HG03196 (cell line): ENCODE results near the gene GRID1.

Experiments used
- ATAC-seq: cut with Tn5 transposase; IDR thresholded peaks from one replicate; pipeline ENCODE4 v1.9.1; 2021; ENCODE audit not compliant: unreplicated experiment

GRID1 gene

DNA sequence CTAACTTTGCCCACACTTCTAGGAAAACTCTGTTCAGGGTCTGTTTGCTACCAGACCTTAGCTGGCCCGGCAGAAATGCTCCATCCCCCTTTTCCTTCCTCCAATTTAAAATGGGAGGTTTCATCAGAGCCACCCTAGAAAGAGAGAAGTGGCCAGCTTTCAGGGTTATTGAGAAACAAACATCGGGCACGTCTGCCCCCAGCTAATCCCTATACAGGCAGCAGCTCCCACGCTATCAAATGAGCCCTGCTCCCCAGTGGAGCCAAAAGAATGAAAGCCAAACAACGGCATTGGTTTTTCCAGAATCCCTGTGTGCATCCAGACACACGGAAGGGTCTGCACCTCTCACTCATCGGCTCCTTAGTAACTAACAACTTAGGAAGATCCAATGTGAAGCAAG is 132.5 kb downstream of the GRID1 start:
- no peak for ATAC-seq

DNA sequence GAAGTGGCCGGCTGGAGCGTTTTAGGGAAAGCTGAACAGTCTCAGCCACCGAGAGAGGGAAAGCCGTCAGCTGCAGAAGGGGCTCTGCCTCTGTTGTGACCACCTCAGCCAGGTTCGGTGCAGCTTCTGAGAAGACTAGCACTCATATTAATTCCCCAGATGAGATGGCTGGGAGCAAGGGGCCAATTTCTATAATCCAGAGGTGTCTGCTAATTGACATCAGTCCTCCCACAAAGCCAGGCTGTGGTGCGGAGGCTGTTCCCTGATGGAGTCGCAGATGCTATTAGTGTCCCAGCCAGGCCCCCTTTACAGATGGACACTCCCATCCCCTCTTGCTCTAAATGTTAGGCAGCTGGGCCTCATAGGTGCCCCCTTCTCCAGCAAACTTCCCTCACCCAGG is 133.5 kb downstream of the GRID1 start:
- ATAC-seq = no peak

- no peak for ATAC-seq
Measured at GRCh38 chr10:86232644-86233043, 134.0 kb downstream of the GRID1 start.

GRCh38 chr10:86231796-86232560 is 134.6 kb downstream of the GRID1 start:
- no peak for ATAC-seq

- no peak for ATAC-seq
Measured at GRCh38 chr10:86230557-86231180, 135.9 kb downstream of the GRID1 start.

GRCh38 chr10:86229811-86230556 is 136.6 kb downstream of the GRID1 start:
- no peak for ATAC-seq

DNA sequence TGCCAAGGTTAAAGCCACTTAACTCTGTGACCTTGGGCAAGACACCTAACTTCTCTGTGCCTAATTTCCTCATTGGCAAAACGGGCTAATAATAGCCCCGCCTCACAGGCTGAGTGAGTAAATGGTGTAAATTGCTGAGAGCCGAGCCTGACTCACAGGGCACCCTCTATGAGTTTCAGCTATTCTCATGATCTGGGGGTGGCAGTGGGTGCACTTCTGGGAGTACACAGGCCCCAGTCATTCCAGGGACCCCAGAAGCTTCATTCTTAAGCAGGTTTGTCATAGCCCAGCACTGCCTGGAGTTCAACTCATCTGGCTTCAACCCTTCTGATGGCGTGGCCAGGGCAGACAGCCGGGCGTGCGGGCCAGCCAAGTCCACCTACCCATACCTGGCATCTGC is 137.2 kb downstream of the GRID1 start:
- no peak for ATAC-seq

- ATAC-seq = no peak
Measured at GRCh38 chr10:86227501-86228258, 138.9 kb downstream of the GRID1 start.

GRCh38 chr10:86226781-86227201 is 139.8 kb downstream of the GRID1 start:
- ATAC-seq = no peak

DNA sequence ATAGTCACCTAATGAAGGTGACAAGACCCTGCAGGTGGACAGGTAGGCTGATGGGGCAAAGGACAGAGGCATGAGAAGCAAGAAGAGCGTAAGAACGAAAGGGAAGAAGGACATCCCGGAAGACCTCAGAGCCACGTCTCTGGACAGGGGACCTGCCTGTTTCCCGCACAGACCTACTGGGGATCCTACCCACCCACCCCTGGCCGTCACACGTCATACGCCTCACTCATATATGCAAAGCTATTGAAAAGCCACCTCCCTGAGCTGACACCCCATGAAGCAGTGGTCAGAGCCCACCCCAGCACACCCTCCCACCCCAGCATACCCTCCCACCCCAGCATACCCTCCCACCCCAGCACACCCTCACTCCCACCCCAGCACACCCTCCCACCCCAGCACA is 140.6 kb downstream of the GRID1 start:
- no peak for ATAC-seq

DNA sequence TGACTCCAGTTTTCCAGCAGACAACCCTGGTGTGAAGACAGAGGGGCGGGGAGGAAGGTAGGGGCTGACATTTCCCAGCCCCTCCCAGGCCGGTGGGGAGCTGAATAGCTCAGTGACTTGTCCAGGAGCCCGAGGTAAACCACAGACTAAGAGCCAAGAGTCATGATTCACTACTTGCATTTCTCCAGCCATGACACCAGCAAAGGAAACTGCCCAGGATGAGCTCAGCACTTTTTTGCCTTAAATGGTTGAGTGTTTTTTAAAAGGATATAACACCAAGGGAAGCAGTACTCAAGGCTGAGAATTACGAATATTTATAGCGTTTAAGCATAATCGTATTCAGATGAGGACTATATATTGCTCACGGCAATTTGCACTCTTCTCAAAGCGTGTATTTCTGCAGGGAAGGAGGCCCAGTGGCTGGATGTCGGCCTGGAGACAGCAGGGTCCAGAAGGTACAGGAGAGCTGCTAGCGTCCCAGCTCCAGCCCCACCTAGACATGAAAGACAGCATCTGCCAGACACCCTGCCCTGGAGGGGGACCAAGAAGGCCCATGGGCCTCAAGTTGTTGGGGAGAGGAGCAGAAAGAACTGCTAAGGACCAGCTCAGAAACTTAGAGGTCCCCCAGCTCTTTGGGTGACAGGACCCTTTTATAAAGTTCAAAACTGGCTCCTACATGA is 141.4 kb downstream of the GRID1 start:
- ATAC-seq = no peak

DNA sequence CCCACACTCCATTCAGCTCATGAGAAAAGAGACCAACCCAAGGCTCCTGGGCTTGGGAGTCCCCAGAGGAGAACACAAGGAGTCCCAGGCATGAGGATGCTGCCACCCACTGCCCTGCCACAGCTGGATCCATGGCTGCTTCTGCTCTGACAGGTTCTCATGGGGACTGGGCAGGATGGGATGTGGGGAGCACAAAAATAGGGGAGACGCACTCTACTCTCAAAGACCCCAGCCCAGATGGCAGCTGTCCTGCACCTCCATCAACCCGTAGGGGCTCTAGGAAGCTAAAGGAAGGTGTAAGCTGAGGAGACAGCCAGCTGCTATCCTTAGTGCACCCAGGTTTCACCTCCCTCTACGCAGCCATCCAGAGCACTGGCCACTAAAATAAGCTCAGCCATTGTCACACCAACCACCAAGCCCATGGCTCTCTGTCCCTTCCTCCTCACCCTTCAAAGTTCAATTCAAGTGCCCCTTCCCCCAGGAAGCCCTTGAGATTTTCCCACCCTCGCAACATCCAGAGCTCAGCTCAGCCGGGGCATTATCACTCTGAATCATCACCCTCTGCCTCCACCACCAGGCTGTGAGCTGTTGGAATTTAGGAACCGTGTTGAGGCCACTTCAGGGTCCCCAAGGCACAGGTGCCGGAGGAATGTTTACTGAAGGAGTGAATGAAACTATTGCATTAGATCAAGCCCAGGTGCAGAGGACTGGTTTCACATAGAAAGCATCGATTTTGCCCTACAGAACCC is 142.1 kb downstream of the GRID1 start:
- ATAC-seq = no peak

- no peak for ATAC-seq
Measured at GRCh38 chr10:86223256-86223655, 143.3 kb downstream of the GRID1 start.

- no peak for ATAC-seq
Measured at GRCh38 chr10:86222687-86223086, 143.9 kb downstream of the GRID1 start.

- no peak for ATAC-seq
Measured at GRCh38 chr10:86222336-86222650, 144.3 kb downstream of the GRID1 start.

DNA sequence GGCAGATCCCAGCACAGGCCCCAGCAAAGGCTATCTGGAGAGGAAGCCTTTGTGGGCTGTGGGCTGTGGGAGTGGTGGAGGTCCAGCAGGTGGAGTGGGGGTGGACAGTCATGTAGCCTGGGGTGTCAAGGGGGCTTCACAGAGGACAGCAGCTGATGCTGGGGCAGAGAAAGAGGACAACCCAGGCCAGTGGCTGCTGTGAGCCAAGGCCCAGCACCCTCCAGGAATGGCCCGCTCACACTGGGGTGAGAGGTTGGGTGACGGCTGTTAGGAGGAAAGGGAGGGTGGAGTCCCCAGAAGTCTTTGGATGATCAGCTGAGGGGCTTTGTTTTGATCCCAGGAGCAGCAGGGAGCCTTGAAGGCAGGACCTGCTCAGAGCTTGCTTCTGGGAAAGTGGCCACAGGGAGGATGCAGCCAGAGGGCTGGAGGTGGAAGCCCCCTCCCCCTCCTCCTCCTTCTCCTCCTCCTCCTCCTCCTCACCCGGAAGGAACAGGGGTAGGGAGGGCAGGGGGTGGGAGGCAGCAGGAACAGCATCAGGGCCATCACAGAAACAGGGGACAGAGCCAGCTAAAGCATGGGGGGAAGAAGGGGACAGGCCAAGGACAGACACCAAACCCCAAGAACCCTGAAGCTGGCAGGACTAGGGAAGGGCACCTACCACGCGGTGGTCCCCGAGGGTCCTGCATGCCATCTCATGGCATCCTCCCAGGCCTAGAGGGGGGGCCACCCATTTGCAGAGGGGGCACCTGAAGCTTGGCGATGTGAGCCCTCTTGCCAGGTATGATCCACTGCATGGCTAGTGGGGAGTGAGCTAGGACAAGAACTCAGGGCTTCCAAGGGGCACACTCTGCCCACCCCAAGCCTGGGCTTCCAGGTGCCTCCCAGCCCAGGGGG is 144.9 kb downstream of the GRID1 start:
- no peak for ATAC-seq

DNA sequence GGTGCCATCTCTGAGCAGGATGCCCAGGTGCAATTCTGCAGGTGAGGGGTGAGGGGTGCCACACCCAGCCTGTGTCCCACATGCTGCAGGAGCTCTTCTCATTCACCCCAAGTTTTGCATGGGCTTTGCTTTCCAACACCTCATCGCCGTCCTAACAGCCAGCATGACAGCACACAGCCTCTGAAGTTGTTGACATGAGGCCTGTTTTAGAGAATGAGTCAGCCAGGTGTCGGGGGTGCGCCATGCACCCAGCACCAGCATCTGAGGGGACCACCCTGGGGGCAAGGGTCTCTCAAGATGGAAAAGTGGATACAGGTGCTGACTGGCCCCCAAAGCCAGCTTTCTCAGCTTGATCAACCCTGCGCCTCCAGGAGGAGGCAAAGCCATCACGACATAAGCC is 146.0 kb downstream of the GRID1 start:
- no peak for ATAC-seq

GRCh38 chr10:86219271-86219670 is 147.3 kb downstream of the GRID1 start:
- ATAC-seq = no peak

DNA sequence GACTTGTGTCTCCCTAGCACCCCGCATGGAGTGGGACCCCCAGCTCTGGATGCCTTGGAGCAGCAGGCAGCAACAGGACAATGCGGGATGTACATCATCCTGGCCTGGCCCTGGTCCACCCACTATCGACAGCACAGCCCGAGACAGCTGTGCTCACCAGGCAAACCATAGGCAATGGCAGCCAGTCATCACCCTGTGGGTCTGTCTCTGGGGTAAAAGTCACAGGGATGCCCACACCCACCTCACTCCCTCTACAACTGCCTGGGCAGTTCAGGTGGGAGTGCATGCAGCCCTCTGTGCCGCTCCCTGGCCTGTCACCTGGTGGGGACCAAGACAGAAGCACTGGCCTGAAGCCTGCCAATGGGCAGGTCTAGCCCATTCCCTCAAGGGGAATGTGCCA is 147.8 kb downstream of the GRID1 start:
- no peak for ATAC-seq
